AG10803 (cell line): ENCODE measurements around the gene C4orf17.

Experiments
- DNase-seq: peaks from one replicate; pipeline ENCODE4 v3.0.0; 2010; ENCODE audit warnings: low read depth
- H3K4me3 ChIP-seq: 2 replicates; pipeline ENCODE4 v1.5.1; 2011; ENCODE audit warnings: mild to moderate bottlenecking, low read length, control low read depth
- CTCF ChIP-seq: conservative IDR thresholded peaks from 2 replicates; pipeline ENCODE4 v1.5.1; 2011; ENCODE audit warnings: mild to moderate bottlenecking, low read length, control low read depth, inconsistent platforms

Gene C4orf17

GRCh38 chr4:99571883-99572282, 61.1 kb downstream of the C4orf17 start:
- no peak for DNase-seq
- TF ChIP-seq CTCF, result no peak
- no peak overlapping the region for H3K4me3 ChIP-seq

- DNase-seq, result no peak
- no peak overlapping the region for H3K4me3 ChIP-seq
Observed at GRCh38 chr4:99572527-99573240, 61.9 kb downstream of the C4orf17 start.

GRCh38 chr4:99573735-99574368, 63.0 kb downstream of the C4orf17 start:
- DNase-seq, result no peak
- no peak overlapping the region for H3K4me3 ChIP-seq
- TF ChIP-seq CTCF, result no peak

More at GRCh38 chr4:99572527-99573240, 61.9 kb downstream of the C4orf17 start:
- TF ChIP-seq CTCF, result no peak

GRCh38 chr4:99574530-99575324, 63.9 kb downstream of the C4orf17 start, which contains the start of gene MTTP:
Gene MTTP, plus strand, starts transcription at chr4:99574824. Its CDS starts 86 bp downstream, at chr4:99574910.
- TF ChIP-seq CTCF, result no peak

GRCh38 chr4:99578714-99579113, 67.9 kb downstream of the C4orf17 start:
- DNase-seq, result no peak
- TF ChIP-seq CTCF, result no peak
- no peak overlapping the region for H3K4me3 ChIP-seq

More at GRCh38 chr4:99574530-99575324, 63.9 kb downstream of the C4orf17 start, which contains the start of gene MTTP:
- DNase-seq, result no peak
- H3K4me3 ChIP-seq, result no peak within 1 kb of the TSS

GRCh38 chr4:99585516-99585915, 74.7 kb downstream of the C4orf17 start:
- DNase-seq, result no peak
- no peak for TF ChIP-seq CTCF
- H3K4me3 ChIP-seq, result no peak overlapping the region
